ENCODE measurements around the gene PDCL2. TPM values are rescaled to one million over a fixed set of nuclear protein-coding genes. Genes with fewer than 3 reads are reported as not detected.

Gene PDCL2
- total RNA-seq, 4 donors from 2014 or later, result not detected

GRCh38 chr4:55615008-55615407 is 23.0 kb upstream of the PDCL2 start:
- DNase-seq, result no peak
- Histone ChIP-seq H3K4me1 (no peaks in the 10 kb centered on the region), H3K27me3 (no peaks in the 10 kb centered on the region), H3K36me3 (no peaks in the 10 kb centered on the region), H3K4me3 (no peak overlapping the region), H3K9me3 (no peaks in the 10 kb centered on the region), H3K27ac (no peak overlapping the region)
- TF ChIP-seq POLR2A (IDR thresholded peaks at IDR 0.05) (no peak), CTCF (IDR thresholded peaks at IDR 0.05) (no peak)

GRCh38 chr4:55613621-55614020 is 21.6 kb upstream of the PDCL2 start:
- TF ChIP-seq CTCF (IDR thresholded peaks at IDR 0.05), result no peak
- TF ChIP-seq POLR2A (IDR thresholded peaks at IDR 0.05), result no peak
- Histone ChIP-seq H3K4me1 (no peaks in the 10 kb centered on the region), H3K4me3 (no peak overlapping the region), H3K27ac (no peak overlapping the region), H3K36me3 (no peaks in the 10 kb centered on the region), H3K27me3 (no peaks in the 10 kb centered on the region), H3K9me3 (no peaks in the 10 kb centered on the region)
- DNase-seq, result no peak

- H3K4me3 ChIP-seq, result no peak overlapping the region
- H3K27ac ChIP-seq, result no peak overlapping the region
- H3K36me3 ChIP-seq, result no peaks in the 10 kb centered on the region
- TF ChIP-seq CTCF (IDR thresholded peaks at IDR 0.05), result no peak
- TF ChIP-seq POLR2A (IDR thresholded peaks at IDR 0.05), result no peak
- H3K4me1 ChIP-seq, result no peaks in the 10 kb centered on the region
- no peaks in the 10 kb centered on the region for H3K9me3 ChIP-seq
- no peak for DNase-seq
- no peaks in the 10 kb centered on the region for H3K27me3 ChIP-seq
Observed at GRCh38 chr4:55612341-55612740, 20.3 kb upstream of the PDCL2 start.

DNA sequence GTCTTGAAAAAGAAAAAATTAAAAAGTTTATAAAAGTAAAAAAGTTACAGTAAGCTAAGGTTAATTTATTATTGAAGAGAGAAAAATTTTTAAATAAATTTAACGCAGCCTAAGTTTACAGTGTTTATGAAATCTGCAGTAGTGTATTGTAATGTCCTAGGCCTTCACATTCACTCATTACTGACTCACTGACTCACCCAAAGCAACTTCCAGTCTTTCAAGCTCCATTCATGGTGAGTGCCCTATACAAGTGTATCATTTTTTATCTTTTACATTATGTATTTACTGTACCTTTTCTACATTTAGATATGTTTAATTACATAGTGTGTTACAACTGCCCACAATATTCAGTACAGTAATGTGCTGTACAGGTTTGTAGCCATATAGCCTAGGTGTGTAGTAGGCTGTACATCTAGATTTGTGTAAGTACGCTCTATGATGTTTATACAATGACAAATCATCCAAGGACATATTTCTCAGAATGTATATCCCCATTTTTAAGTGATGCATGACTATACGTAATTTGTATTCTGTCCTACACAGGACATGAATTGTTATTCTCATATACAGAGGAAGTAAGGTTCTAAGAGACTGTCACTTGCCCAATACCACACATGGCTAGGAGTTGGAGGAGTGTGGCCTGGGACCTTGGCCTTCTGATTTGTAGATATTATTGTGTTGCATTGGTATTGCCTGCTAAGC is 19.5 kb upstream of the PDCL2 start:
- TF ChIP-seq POLR2A (IDR thresholded peaks at IDR 0.05) (no peak), CTCF (IDR thresholded peaks at IDR 0.05) (no peak)
- no peaks in the 10 kb centered on the region for H3K4me1 ChIP-seq
- H3K36me3 ChIP-seq, result no peaks in the 10 kb centered on the region
- no peaks in the 10 kb centered on the region for H3K9me3 ChIP-seq
- H3K4me3 ChIP-seq, result no peak overlapping the region
- no peaks in the 10 kb centered on the region for H3K27me3 ChIP-seq
- no peak for DNase-seq
- H3K27ac ChIP-seq, result no peak overlapping the region

DNA sequence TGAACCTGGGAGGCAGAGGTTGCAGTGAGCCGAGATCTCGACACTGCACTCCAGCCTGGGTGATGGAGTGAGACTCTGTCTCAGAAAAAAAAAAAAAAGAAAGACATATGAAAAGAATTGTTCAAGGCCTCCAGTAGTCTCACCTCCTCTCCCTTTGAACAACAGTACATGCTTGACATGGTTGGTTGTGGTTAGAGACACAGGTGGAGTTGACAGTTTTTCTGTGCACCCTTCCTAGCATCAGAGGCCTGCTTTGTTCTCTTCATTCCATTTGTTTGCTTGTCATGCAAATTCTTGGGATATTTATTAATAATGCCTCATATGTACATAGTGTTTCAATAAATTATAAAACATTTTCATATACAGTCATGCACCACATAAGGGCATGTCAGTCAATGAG is 18.3 kb upstream of the PDCL2 start:
- Histone ChIP-seq H3K27ac (no peak overlapping the region), H3K36me3 (no peaks in the 10 kb centered on the region), H3K4me3 (no peak overlapping the region), H3K9me3 (no peaks in the 10 kb centered on the region), H3K4me1 (no peaks in the 10 kb centered on the region), H3K27me3 (no peaks in the 10 kb centered on the region)
- no peak for TF ChIP-seq POLR2A (IDR thresholded peaks at IDR 0.05)
- TF ChIP-seq CTCF (IDR thresholded peaks at IDR 0.05), result no peak
- DNase-seq, result no peak

Data from Peyer's patch (tissue), 4 donors.